ENCODE results near the gene ATG12. TPM values are rescaled to one million over a fixed set of nuclear protein-coding genes. Genes with fewer than 3 reads are reported as not detected.

The ATG12 gene
- total and polyA plus RNA-seq, 2 of the 13 experiments (the other 11 are each of a cell fraction or from before 2014, with no cell fraction given) = 46.4 to 58.1 TPM

- TF ChIP-seq ZNF597 (CRISPR knock-in tag; IDR thresholded peaks at IDR 0.05) (no peak), KDM6A (CRISPR knock-in tag; IDR thresholded peaks at IDR 0.05; ENCODE audit: low read depth) (no peak), NPAS2 (CRISPR knock-in tag; IDR thresholded peaks at IDR 0.05; ENCODE audit: borderline replicate concordance) (no peak), REPIN1 (CRISPR knock-in tag; IDR thresholded peaks at IDR 0.05; ENCODE audit: borderline replicate concordance, low read depth) (no peak), SCMH1 (CRISPR knock-in tag; IDR thresholded peaks at IDR 0.05; ENCODE audit: borderline replicate concordance) (no peak)
Observed at GRCh38 chr5:115857057-115857479, 15.7 kb upstream of the ATG12 start (continued).

GRCh38 chr5:115855959-115856358 lies 14.6 kb upstream of the ATG12 start:
- FAIRE-seq (no peak), ATAC-seq (no peak), DNase-seq (ENCODE audit: low spot score) (no peak)
- Histone ChIP-seq H3K27me3 (ENCODE audit: control insufficient read depth in 1 of 2, insufficient read depth in 2 of 2, low read length in 2 of 2) (no peaks in the 10 kb centered on the region), H3K9me3 (ENCODE audit: low read length) (peaks cover 9% of the 10 kb centered on the region; the same call in 1 of the 2 replicates), H3K27ac (ENCODE audit: extremely low read length, insufficient read depth, low read length) (no peak overlapping the region), H3K4me2 (ENCODE audit: low read depth, low read length) (no peak overlapping the region), H3K9ac (ENCODE audit: insufficient read depth, low read depth, low read length) (no peak overlapping the region), H4K20me1 (ENCODE audit: insufficient read depth, low read length) (peaks cover 8% of the 10 kb centered on the region; the same call in 1 of the 2 replicates), H3K4me1 (ENCODE audit: insufficient read depth, low read length) (peaks cover 18% of the 10 kb centered on the region), H3K4me3 (replicated peaks in 1 of 3; ENCODE audit: insufficient read depth in 1 of 3, low read depth in 2 of 3, low read length in 3 of 3) (no peak overlapping the region), H3K79me2 (ENCODE audit: insufficient read depth, low read length) (peaks cover 90% of the 10 kb centered on the region), H3K36me3 (replicated peaks in 1 of 2; ENCODE audit: control insufficient read depth in 1 of 2, insufficient read depth in 2 of 2, low read length in 2 of 2) (no peaks in the 10 kb centered on the region; a peak in 1 of 5 replicates), H2AFZ (ENCODE audit: low read length) (no peak overlapping the region)
- ChIA-PET CTCF (ENCODE audit: low intra/inter-chr PET ratio, low total read pairs) (no interaction called here), POLR2A (no interaction called here)
- BruUV-seq (replicated peaks) = no TSS peak
- intact Hi-C loops (cut with micrococcal nuclease; ENCODE audit: unreplicated experiment) = no loop called here
- in situ Hi-C loops (cut with HindIII; ENCODE audit: extremely low pct_ligation_motif_present, low pct_unique_long_range_greater_than_20kb) = no loop called here
- TF ChIP-seq ZNF350 (CRISPR knock-in tag; IDR thresholded peaks at IDR 0.05; ENCODE audit: borderline replicate concordance, low read depth) (no peak), CEBPB (IDR thresholded peaks at IDR 0.05; ENCODE audit: borderline replicate concordance, low read depth, low read length) (peak; percentile 13; the same call in 1 of the 2 replicates)
- 90% methylated on average over 1 of the region's 1 CpG for WGBS (ENCODE audit: low lambda C conversion rate)

All from HepG2 (cell line).